Esophagus muscularis mucosa (tissue), 4 donors: ENCODE results near the gene MST1R. TPM values are rescaled to one million over a fixed set of nuclear protein-coding genes. Genes with fewer than 3 reads are reported as not detected.

Experiments
- DNase-seq: peaks from one replicate; pipeline ENCODE4 v3.0.0-alpha.2; 2017; ENCODE audit errors: extremely low spot score
- H3K27ac ChIP-seq, 4 donors: fragments of 200-600 bp; sonication (generic); replicated peaks in 1 of 4; 1 replicate in 3 of 4; 2 replicates in 1 of 4; pipeline ENCODE4 v1.5.1; 2016 to 2019; ENCODE audit warnings: mild to moderate bottlenecking in 1 of 4
- H3K27me3 ChIP-seq, 4 donors: fragments of 200-600 bp; sonication (generic); one replicate each; pipeline versions ENCODE4 v1.5.1 to v1.6.0; 2016 to 2019
- H3K36me3 ChIP-seq, 4 donors: fragments of 200-600 bp; sonication (generic); one replicate each; pipeline ENCODE4 v1.5.1; 2016 to 2019
- H3K4me1 ChIP-seq, 4 donors: fragments of 200-600 bp; sonication (generic); one replicate each; pipeline ENCODE4 v1.5.1; 2016 to 2019
- H3K4me3 ChIP-seq, 4 donors: fragments of 200-600 bp; sonication (generic); 1 replicate in 2 of 4; 2 replicates in 2 of 4; pipeline ENCODE4 v1.5.1; 2016 to 2019; ENCODE audit warnings: mild to moderate bottlenecking in 4 of 4, moderate library complexity in 1 of 4
- H3K9me3 ChIP-seq, 4 donors: fragments of 200-600 bp; sonication (generic); 1 replicate in 3 of 4; 2 replicates in 1 of 4; pipeline ENCODE4 v1.5.1; 2016 to 2019
- EP300 ChIP-seq: sonication (generic); formaldehyde crosslinking; IDR thresholded peaks from one replicate; pipeline ENCODE4 v1.6.1; 2017; ENCODE audit warnings: antibody characterized with exemption
- POLR2A ChIP-seq: fragments of 450-650 bp; IDR thresholded peaks from one replicate; pipeline ENCODE4 v1.6.1; 2017; ENCODE audit warnings: antibody characterized with exemption, moderate library complexity, mild to moderate bottlenecking, low read depth
- POLR2AphosphoS5 ChIP-seq, 2 donors: sonication (generic); formaldehyde crosslinking; IDR thresholded peaks; one replicate each; pipeline ENCODE4 v1.6.1; 2017; ENCODE audit warnings: antibody characterized with exemption in 2 of 2
- WGBS: methylation state at CpG from one replicate; pipeline ENCODE4 v1.1.5; 2018; 5-methylcytosine and 5-hydroxymethylcytosine counted together
- intact Hi-C: fragments of 100-400 bp; cut with DNase I; formaldehyde crosslinking; loops from one replicate; pipeline ENCODE4 v1.15.1; 2023
- total RNA-seq, 4 donors: library from RNA; depleted of rRNA; stranded (reverse); fragments of >200 nt; gene quantifications; one replicate each; pipeline versions ENCODE4 v1.1.0 to v1.2.1, GENCODE V29; 2016
- TF ChIP-seq, protein P1 (sequence below), 3 experiments: fragments of 200-600 bp in 2 of 3; fragments of 450-650 bp in 1 of 3; sonication (generic) in 2 of 3; IDR thresholded peaks; one replicate each; pipeline ENCODE4 v1.5.1; 2017 to 2019; ENCODE audit warnings: antibody characterized with exemption in 3 of 3, mild to moderate bottlenecking in 2 of 3, moderate library complexity in 1 of 3

The MST1R gene
- total RNA-seq, 4 donors from 2014 or later = 1.7 to 6.6 (median 3.6) TPM

DNA sequence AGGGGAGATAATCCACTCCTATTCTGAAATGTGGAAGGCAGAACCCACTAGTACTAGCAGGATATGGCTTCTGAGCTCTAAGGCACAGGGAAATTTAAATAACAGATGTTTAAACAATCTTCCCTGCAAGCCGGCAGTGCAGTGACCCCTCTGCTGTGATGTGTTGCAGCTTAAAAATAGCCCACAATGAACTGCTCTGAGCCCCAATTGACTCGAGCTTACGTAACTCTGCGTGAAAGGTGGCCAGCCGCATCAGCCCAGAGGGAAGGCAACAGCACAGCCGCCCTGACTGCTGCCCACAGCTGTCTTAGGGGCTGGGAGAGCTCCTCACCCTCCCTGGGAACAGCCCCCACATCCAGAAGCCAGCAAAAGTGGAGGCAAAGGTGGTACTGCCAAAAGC lies 21.5 kb downstream of the MST1R start:
- TF ChIP-seq POLR2AphosphoS5 (IDR thresholded peaks at IDR 0.05) (peak in 1 of 2 donors; percentile 33), EP300 (no peak)
- no peaks in the 10 kb centered on the region for H3K9me3 ChIP-seq

DNA sequence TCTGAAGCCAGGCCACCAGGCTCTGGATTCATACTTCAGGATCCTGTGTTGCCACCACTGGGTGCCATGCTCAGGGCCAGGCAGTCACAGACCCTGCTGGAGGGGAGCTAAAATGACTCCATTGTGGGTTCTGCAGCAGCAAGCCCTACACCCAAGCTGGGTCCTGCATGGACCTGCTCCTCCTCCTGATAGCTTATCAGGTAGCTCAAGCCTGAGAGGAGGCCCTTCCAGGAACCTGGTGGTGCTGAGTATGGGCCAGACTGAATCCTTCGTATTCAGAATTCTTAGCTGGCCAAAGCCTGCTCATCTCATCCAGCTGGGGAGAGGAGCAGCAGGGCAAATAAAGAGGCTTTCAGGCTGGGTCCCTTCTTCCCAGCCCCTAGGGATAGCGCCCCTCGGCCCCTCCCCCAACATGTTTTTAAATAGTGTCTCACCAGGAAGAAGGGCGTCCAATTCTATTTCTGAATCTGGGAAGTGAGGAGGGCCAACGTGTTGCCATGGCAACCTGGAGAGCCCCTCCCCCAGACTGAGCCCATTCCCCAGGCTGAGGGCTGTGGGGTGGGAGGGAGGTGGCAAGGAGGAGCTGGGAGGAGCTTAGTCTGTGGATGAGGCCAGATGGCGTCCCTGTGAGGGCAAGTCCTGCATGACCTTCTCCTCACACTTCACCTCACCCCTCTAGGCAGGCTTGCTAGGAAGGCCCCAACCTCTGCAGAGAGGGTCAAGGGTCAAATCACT lies 22.9 kb downstream of the MST1R start:
- no peak for DNase-seq
- 35% methylated on average over 3 of the region's 6 CpGs for WGBS
- intact Hi-C loops = no loop called here
- Histone ChIP-seq H3K4me3 (no peak overlapping the region), H3K36me3 (no peaks in the 10 kb centered on the region), H3K4me1 (peaks cover 19 to 24% (median 23%) of the 10 kb centered on the region in 4 donors), H3K27me3 (no peaks in the 10 kb centered on the region), H3K9me3 (no peaks in the 10 kb centered on the region), H3K27ac (no peak overlapping the region)
- TF ChIP-seq POLR2A (no peak), EP300 (no peak)
- TF ChIP-seq, protein P1, sequence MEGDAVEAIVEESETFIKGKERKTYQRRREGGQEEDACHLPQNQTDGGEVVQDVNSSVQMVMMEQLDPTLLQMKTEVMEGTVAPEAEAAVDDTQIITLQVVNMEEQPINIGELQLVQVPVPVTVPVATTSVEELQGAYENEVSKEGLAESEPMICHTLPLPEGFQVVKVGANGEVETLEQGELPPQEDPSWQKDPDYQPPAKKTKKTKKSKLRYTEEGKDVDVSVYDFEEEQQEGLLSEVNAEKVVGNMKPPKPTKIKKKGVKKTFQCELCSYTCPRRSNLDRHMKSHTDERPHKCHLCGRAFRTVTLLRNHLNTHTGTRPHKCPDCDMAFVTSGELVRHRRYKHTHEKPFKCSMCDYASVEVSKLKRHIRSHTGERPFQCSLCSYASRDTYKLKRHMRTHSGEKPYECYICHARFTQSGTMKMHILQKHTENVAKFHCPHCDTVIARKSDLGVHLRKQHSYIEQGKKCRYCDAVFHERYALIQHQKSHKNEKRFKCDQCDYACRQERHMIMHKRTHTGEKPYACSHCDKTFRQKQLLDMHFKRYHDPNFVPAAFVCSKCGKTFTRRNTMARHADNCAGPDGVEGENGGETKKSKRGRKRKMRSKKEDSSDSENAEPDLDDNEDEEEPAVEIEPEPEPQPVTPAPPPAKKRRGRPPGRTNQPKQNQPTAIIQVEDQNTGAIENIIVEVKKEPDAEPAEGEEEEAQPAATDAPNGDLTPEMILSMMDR (IDR thresholded peaks at IDR 0.05) = no peak

More for the DNA sequence above, 21.5 kb downstream of the MST1R start:
- Histone ChIP-seq H3K27me3 (no peaks in the 10 kb centered on the region), H3K4me1 (peaks cover 19 to 24% (median 23%) of the 10 kb centered on the region in 4 donors), H3K4me3 (no peak overlapping the region), H3K27ac (peak overlapping the region in 2 of 4 donors; percentile 35 to 39), H3K36me3 (no peaks in the 10 kb centered on the region)
- 3% methylated on average over 6 of the region's 6 CpGs for WGBS
- intact Hi-C loops = no loop called here
- no peak for DNase-seq

DNA sequence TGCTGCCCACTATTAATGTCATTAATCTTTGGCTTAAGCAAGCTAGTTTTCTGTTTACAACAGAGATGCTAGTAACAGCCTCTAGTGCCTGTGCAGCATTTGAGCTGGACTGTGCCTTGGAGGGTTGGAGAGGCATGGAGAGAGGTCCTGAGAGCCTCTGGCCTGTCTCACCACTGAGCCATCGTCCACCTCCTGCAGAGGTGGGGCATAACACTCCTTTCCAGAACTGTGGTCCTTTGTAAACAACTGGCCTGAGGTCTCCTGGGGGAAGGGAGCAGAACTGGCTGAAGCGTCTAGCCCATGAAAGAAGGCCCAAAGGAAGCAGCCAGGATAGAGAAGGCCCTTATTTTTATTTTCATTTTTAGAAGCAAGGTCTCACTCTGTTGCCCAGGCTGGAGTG lies 24.0 kb downstream of the MST1R start:
- H3K27me3 ChIP-seq = no peaks in the 10 kb centered on the region
- TF ChIP-seq EP300 = no peak
- no peak for TF ChIP-seq POLR2A
- no peak for TF ChIP-seq POLR2AphosphoS5 (IDR thresholded peaks at IDR 0.05)
- TF ChIP-seq, protein P1 (IDR thresholded peaks at IDR 0.05) = no peak
- no peak overlapping the region for H3K27ac ChIP-seq
- H3K4me1 ChIP-seq = peaks cover 19 to 24% (median 23%) of the 10 kb centered on the region in 4 donors
- intact Hi-C loops = no loop called here
- H3K4me3 ChIP-seq = no peak overlapping the region
- no peaks in the 10 kb centered on the region for H3K9me3 ChIP-seq
- no peak for DNase-seq
- WGBS = 46% methylated on average over 2 of the region's 2 CpGs
- no peaks in the 10 kb centered on the region for H3K36me3 ChIP-seq

DNA sequence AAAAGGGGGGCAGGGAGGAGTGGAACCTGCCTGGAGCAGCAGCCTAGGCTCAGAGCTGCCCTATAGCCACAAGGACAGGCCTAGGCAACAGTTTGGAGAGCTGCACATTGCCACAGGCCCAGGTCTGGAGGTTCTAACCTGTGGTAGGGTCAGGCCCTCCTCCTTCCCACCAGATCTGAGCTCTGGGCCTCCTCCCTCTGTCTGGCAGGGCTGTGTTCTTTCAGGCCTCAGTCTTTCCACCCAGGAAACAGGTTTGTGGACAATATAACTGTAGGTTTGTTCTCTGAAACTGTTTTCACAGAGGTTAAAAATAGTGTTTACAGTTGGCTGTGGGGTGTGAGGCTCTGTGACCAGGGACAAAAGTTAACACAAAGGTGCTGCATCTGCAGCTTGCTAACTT lies 25.0 kb downstream of the MST1R start:
- intact Hi-C loops = no loop called here
- no peaks in the 10 kb centered on the region for H3K27me3 ChIP-seq
- H3K27ac ChIP-seq = no peak overlapping the region
- no peak for TF ChIP-seq POLR2A
- TF ChIP-seq, protein P1 (IDR thresholded peaks at IDR 0.05) = no peak
- TF ChIP-seq EP300 = no peak
- H3K4me3 ChIP-seq = no peak overlapping the region
- H3K36me3 ChIP-seq = no peaks in the 10 kb centered on the region
- DNase-seq = no peak
- H3K9me3 ChIP-seq = no peaks in the 10 kb centered on the region
- H3K4me1 ChIP-seq = peaks cover 19 to 24% (median 23%) of the 10 kb centered on the region in 4 donors

DNA sequence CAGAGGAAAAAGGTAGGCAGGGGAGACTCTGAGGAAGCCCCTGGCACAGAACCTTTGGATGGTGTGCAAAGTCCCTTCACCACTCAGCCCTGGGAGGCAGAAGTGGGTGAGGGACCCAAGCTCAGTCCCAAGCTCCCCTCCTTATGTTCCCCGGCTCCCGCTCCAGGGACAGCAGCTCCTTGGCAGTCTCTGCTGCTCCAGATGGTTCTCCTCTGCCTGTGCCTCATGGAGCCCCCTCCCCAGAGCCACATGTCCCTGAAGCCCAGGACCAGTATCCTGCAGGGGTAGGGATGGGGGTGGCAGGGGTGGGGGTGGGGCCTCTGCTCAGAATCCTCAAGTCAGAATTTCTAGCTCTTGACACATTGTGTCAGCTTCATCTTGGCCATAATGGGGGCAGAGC lies 26.0 kb downstream of the MST1R start:
- DNase-seq = no peak
- no peaks in the 10 kb centered on the region for H3K36me3 ChIP-seq
- 72% methylated on average over 2 of the region's 2 CpGs for WGBS
- H3K4me1 ChIP-seq = peaks cover 19 to 24% (median 22%) of the 10 kb centered on the region in 4 donors
- no peak overlapping the region for H3K27ac ChIP-seq
- no peak for TF ChIP-seq POLR2AphosphoS5 (IDR thresholded peaks at IDR 0.05)
- TF ChIP-seq POLR2A = no peak
- no peak for TF ChIP-seq EP300
- TF ChIP-seq, protein P1 (IDR thresholded peaks at IDR 0.05) = no peak
- no peaks in the 10 kb centered on the region for H3K27me3 ChIP-seq
- H3K9me3 ChIP-seq = no peaks in the 10 kb centered on the region
- intact Hi-C loops = no loop called here
- H3K4me3 ChIP-seq = no peak overlapping the region
